ENCODE data around the gene ZNF582. TPM values are rescaled to one million over a fixed set of nuclear protein-coding genes. Genes with fewer than 3 reads are reported as not detected.
"Not testable (repeated sequence)": the region's sequence is repeated elsewhere in the genome, so short reads cannot be mapped to it uniquely, and the experiment has no call there.

ZNF582 gene
- total RNA-seq, 1 donor from 2014 or later: 4.3 TPM

GRCh38 chr19:56350416-56351045 lies 42.8 kb downstream of the ZNF582 start:
- Histone ChIP-seq H3K4me1 (no peaks in the 10 kb centered on the region), H3K27ac (no peak overlapping the region), H3K27me3 (ENCODE audit: low read depth) (no peaks in the 10 kb centered on the region), H3K36me3 (no peaks in the 10 kb centered on the region), H3K4me3 (no peak overlapping the region), H3K9me3 (no peaks in the 10 kb centered on the region)
- DNase-seq (no peak), ATAC-seq (peak in 1 of 2 donors; percentile 67)
- TF ChIP-seq CTCF (IDR thresholded peaks at IDR 0.05): peak; percentile 87
- intact Hi-C loops (cut with DNase I): no loop called here

GRCh38 chr19:56348289-56348877 lies 45.0 kb downstream of the ZNF582 start:
- H3K27ac ChIP-seq: no peak overlapping the region
- TF ChIP-seq CTCF (IDR thresholded peaks at IDR 0.05): peak; percentile 24
- H3K9me3 ChIP-seq: no peaks in the 10 kb centered on the region
- intact Hi-C loops (cut with DNase I): no loop called here
- ATAC-seq (no peak), DNase-seq (no peak)
- no peaks in the 10 kb centered on the region for H3K27me3 ChIP-seq (ENCODE audit: low read depth)
- no peak overlapping the region for H3K4me3 ChIP-seq
- H3K36me3 ChIP-seq: no peaks in the 10 kb centered on the region
- H3K4me1 ChIP-seq: no peaks in the 10 kb centered on the region

- intact Hi-C loops (cut with DNase I): no loop called here
- Histone ChIP-seq H3K27me3 (ENCODE audit: low read depth) (no peaks in the 10 kb centered on the region), H3K4me1 (no peaks in the 10 kb centered on the region), H3K36me3 (no peaks in the 10 kb centered on the region), H3K4me3 (no peak overlapping the region), H3K27ac (no peak overlapping the region), H3K9me3 (no peaks in the 10 kb centered on the region)
- ATAC-seq (no peak), DNase-seq (no peak)
- no peak for TF ChIP-seq CTCF (IDR thresholded peaks at IDR 0.05)
Measured at GRCh38 chr19:56347163-56347778, 46.1 kb downstream of the ZNF582 start.

GRCh38 chr19:56341948-56342347 lies 51.4 kb downstream of the ZNF582 start:
- no peak for TF ChIP-seq CTCF (IDR thresholded peaks at IDR 0.05)
- no peaks in the 10 kb centered on the region for H3K9me3 ChIP-seq
- intact Hi-C loops (cut with DNase I): no loop called here
- H3K27ac ChIP-seq: no peak overlapping the region
- no peak overlapping the region for H3K4me3 ChIP-seq
- ATAC-seq (no peak), DNase-seq (no peak)
- no peaks in the 10 kb centered on the region for H3K4me1 ChIP-seq
- no peaks in the 10 kb centered on the region for H3K36me3 ChIP-seq
- no peaks in the 10 kb centered on the region for H3K27me3 ChIP-seq (ENCODE audit: low read depth)

- H3K27me3 ChIP-seq (ENCODE audit: low read depth); H3K27ac ChIP-seq; H3K36me3 ChIP-seq; DNase-seq; H3K9me3 ChIP-seq; H3K4me1 ChIP-seq; H3K4me3 ChIP-seq; ATAC-seq: not testable (repeated sequence)
- intact Hi-C loops (cut with DNase I): loop anchor here (10.0 kb wide), 1 partner anchor 84 kb away; no protein-coding TSS in a partner anchor
Measured at GRCh38 chr19:56339031-56339430, 54.3 kb downstream of the ZNF582 start.

- not testable (repeated sequence) for H3K4me3 ChIP-seq; H3K4me1 ChIP-seq; DNase-seq; H3K36me3 ChIP-seq; H3K9me3 ChIP-seq; ATAC-seq; H3K27me3 ChIP-seq (ENCODE audit: low read depth); H3K27ac ChIP-seq
- intact Hi-C loops (cut with DNase I): loop anchor here (10.0 kb wide), 1 partner anchor 82 kb away; no protein-coding TSS in a partner anchor
Measured at GRCh38 chr19:56337077-56337476, 56.3 kb downstream of the ZNF582 start.

- H3K4me3 ChIP-seq; H3K27me3 ChIP-seq (ENCODE audit: low read depth); H3K4me1 ChIP-seq; H3K36me3 ChIP-seq; H3K27ac ChIP-seq; H3K9me3 ChIP-seq; ATAC-seq; DNase-seq: not testable (repeated sequence)
- intact Hi-C loops (cut with DNase I): loop anchor here (10.0 kb wide), 1 partner anchor 81 kb away; no protein-coding TSS in a partner anchor
Measured at GRCh38 chr19:56335371-56335770, 58.0 kb downstream of the ZNF582 start.
